DMS153 treated with DMSO at 0.1 percent for 48 hours (cell line): ENCODE measurements around the gene PCP2.

ENCODE experiments used
- DNase-seq: peaks from one replicate; lab custom pipeline; 2025; ENCODE audit not compliant: unreplicated experiment; lab: John Stamatoyannopoulos, UW

The PCP2 gene

GRCh38 chr19:7619671-7620441 lies 13.7 kb downstream of the PCP2 start:
- DNase-seq = no peak

- no peak for DNase-seq
Observed at GRCh38 chr19:7618771-7619510, 14.6 kb downstream of the PCP2 start.

GRCh38 chr19:7618348-7618747 lies 15.2 kb downstream of the PCP2 start:
- DNase-seq = no peak

- no peak for DNase-seq
Observed at GRCh38 chr19:7617735-7618134, 15.8 kb downstream of the PCP2 start.

GRCh38 chr19:7617172-7617571 lies 16.3 kb downstream of the PCP2 start:
- no peak for DNase-seq

GRCh38 chr19:7614859-7615741 lies 18.4 kb downstream of the PCP2 start:
- DNase-seq = no peak

GRCh38 chr19:7612282-7613274 lies 20.9 kb downstream of the PCP2 start:
- no peak for DNase-seq

GRCh38 chr19:7611541-7612279 lies 21.8 kb downstream of the PCP2 start:
- no peak for DNase-seq

GRCh38 chr19:7610491-7611240 lies 22.9 kb downstream of the PCP2 start:
- no peak for DNase-seq

GRCh38 chr19:7607874-7608560 lies 25.5 kb downstream of the PCP2 start:
- no peak for DNase-seq

- DNase-seq = no peak
Observed at GRCh38 chr19:7607212-7607873, 26.2 kb downstream of the PCP2 start.

- no peak for DNase-seq
Observed at GRCh38 chr19:7606289-7606688, 27.2 kb downstream of the PCP2 start.

- no peak for DNase-seq
Observed at GRCh38 chr19:7605490-7606222, 27.9 kb downstream of the PCP2 start.

GRCh38 chr19:7603919-7604318 lies 29.6 kb downstream of the PCP2 start:
- DNase-seq = no peak

GRCh38 chr19:7602935-7603497 lies 30.5 kb downstream of the PCP2 start:
- DNase-seq = no peak

GRCh38 chr19:7602240-7602934 lies 31.1 kb downstream of the PCP2 start:
- no peak for DNase-seq
